ENCODE data around the gene SEMA5A. TPM values are rescaled to one million over a fixed set of nuclear protein-coding genes. Genes with fewer than 3 reads are reported as not detected.

Gene SEMA5A
- total and polyA plus RNA-seq, 2 of the 13 experiments (the other 11 are each of a cell fraction or from before 2014, with no cell fraction given) = 0.01 TPM; not detected in 1

- no peak for TF ChIP-seq PAXIP1 (CRISPR knock-in tag; conservative IDR thresholded peaks at IDR 0.05)
- TF ChIP-seq REXO4 (CRISPR knock-in tag; IDR thresholded peaks at IDR 0.05; ENCODE audit: borderline replicate concordance) = no peak
- TF ChIP-seq CREM (IDR thresholded peaks at IDR 0.05) = no peak
- no peak for TF ChIP-seq CREM (CRISPR knock-in tag; IDR thresholded peaks at IDR 0.05)
- TF ChIP-seq TEAD2 (CRISPR knock-in tag; IDR thresholded peaks at IDR 0.05) = no peak
- TF ChIP-seq ZMYM4 (CRISPR knock-in tag; IDR thresholded peaks at IDR 0.05) = no peak
- no peak for TF ChIP-seq ZNF589 (CRISPR knock-in tag; conservative IDR thresholded peaks at IDR 0.05)
- TF ChIP-seq RARG (CRISPR knock-in tag; IDR thresholded peaks at IDR 0.05; ENCODE audit: low read depth) = no peak
Observed at GRCh38 chr5:9411142-9411541, 134.7 kb downstream of the SEMA5A start (continued).

- FAIRE-seq (no peak), DNase-seq (ENCODE audit: low spot score) (no peak), ATAC-seq (no peak)
- Histone ChIP-seq H3K27ac (ENCODE audit: extremely low read length, insufficient read depth, low read length) (no peak overlapping the region), H3K4me2 (ENCODE audit: low read depth, low read length) (no peak overlapping the region), H3K27me3 (ENCODE audit: control insufficient read depth in 1 of 2, insufficient read depth in 2 of 2, low read length in 2 of 2) (no peaks in the 10 kb centered on the region; a peak in 1 of 5 replicates), H3K79me2 (ENCODE audit: insufficient read depth, low read length) (no peaks in the 10 kb centered on the region), H3K4me3 (replicated peaks in 1 of 3; ENCODE audit: insufficient read depth in 1 of 3, low read depth in 2 of 3, low read length in 3 of 3) (no peak overlapping the region), H2AFZ (ENCODE audit: low read length) (no peak overlapping the region), H4K20me1 (ENCODE audit: insufficient read depth, low read length) (no peaks in the 10 kb centered on the region), H3K9ac (ENCODE audit: insufficient read depth, low read depth, low read length) (no peak overlapping the region), H3K9me3 (ENCODE audit: low read length) (no peaks in the 10 kb centered on the region), H3K4me1 (ENCODE audit: insufficient read depth, low read length) (no peaks in the 10 kb centered on the region), H3K36me3 (replicated peaks in 1 of 2; ENCODE audit: control insufficient read depth in 1 of 2, insufficient read depth in 2 of 2, low read length in 2 of 2) (no peaks in the 10 kb centered on the region)
- TF ChIP-seq ZNF574 (CRISPR knock-in tag; IDR thresholded peaks at IDR 0.05) (no peak), RFXAP (CRISPR knock-in tag; IDR thresholded peaks at IDR 0.05; ENCODE audit: borderline replicate concordance) (no peak), SPEN (CRISPR knock-in tag; IDR thresholded peaks at IDR 0.05; ENCODE audit: low read depth) (no peak), CAMTA2 (CRISPR knock-in tag; IDR thresholded peaks at IDR 0.05; ENCODE audit: borderline replicate concordance) (no peak)
- intact Hi-C loops (cut with micrococcal nuclease; ENCODE audit: unreplicated experiment) = no loop called here
- WGBS (ENCODE audit: low lambda C conversion rate) = 3% methylated on average over 10 of the region's 10 CpGs
- no TSS peak for BruUV-seq (replicated peaks)
- in situ Hi-C loops (cut with HindIII; ENCODE audit: extremely low pct_ligation_motif_present, low pct_unique_long_range_greater_than_20kb) = no loop called here
- ChIA-PET POLR2A (no interaction called here), CTCF (ENCODE audit: low intra/inter-chr PET ratio, low total read pairs) (no interaction called here)
Observed at GRCh38 chr5:9409413-9409960, 136.4 kb downstream of the SEMA5A start.
